ENCODE data around the gene MAPKAPK2.

Gene MAPKAPK2

GRCh38 chr1:206683313-206683712 is 1.4 kb upstream of the MAPKAPK2 start:
- FAIRE-seq = no peak
- TF ChIP-seq CTCF (IDR thresholded peaks at IDR 0.05; ENCODE audit: insufficient read depth, missing control alignments) = no peak
- no peak for DNase-seq (ENCODE audit: insufficient read length, low spot score)

- no peak for TF ChIP-seq CTCF (IDR thresholded peaks at IDR 0.05; ENCODE audit: insufficient read depth, missing control alignments)
- no peak for FAIRE-seq
- no peak for DNase-seq (ENCODE audit: insufficient read length, low spot score)
Measured at GRCh38 chr1:206684003-206684402, 702 bp upstream of the MAPKAPK2 start.

GRCh38 chr1:206685334-206685768 is 646 bp downstream of the MAPKAPK2 start:
- DNase-seq (ENCODE audit: insufficient read length, low spot score) (no peak), FAIRE-seq (no peak)
- TF ChIP-seq CTCF (IDR thresholded peaks at IDR 0.05; ENCODE audit: insufficient read depth, missing control alignments) = no peak

- FAIRE-seq = no peak
- DNase-seq (ENCODE audit: insufficient read length, low spot score) = no peak
- TF ChIP-seq CTCF (IDR thresholded peaks at IDR 0.05; ENCODE audit: insufficient read depth, missing control alignments) = no peak
Measured at GRCh38 chr1:206685769-206686477, 1.2 kb downstream of the MAPKAPK2 start.

- no peak for FAIRE-seq
- no peak for DNase-seq (ENCODE audit: insufficient read length, low spot score)
- no peak for TF ChIP-seq CTCF (IDR thresholded peaks at IDR 0.05; ENCODE audit: insufficient read depth, missing control alignments)
Measured at GRCh38 chr1:206686478-206687249, 2.0 kb downstream of the MAPKAPK2 start.

GRCh38 chr1:206687251-206687914 is 2.7 kb downstream of the MAPKAPK2 start:
- FAIRE-seq (no peak), DNase-seq (ENCODE audit: insufficient read length, low spot score) (no peak)
- TF ChIP-seq CTCF (IDR thresholded peaks at IDR 0.05; ENCODE audit: insufficient read depth, missing control alignments) = no peak

Data from D721Med (cell line).